Stimulated activated CD4-positive, alpha-beta T cell treated with anti-CD3 and anti-CD28 coated beads, Interleukin-4, amount 100 ng/mL, for 24 hours (primary cell): Measurements from ENCODE around the gene TYW1.
"Not testable (repeated sequence)": the region's sequence is repeated elsewhere in the genome, so short reads cannot be mapped to it uniquely, and the experiment has no call there.

Experiments
- DNase-seq: peaks from one replicate; pipeline ENCODE4 v3.0.0-alpha.2; 2020

TYW1 gene

GRCh38 chr7:67192123-67192702 lies 195.6 kb downstream of the TYW1 start:
- DNase-seq, result not testable (repeated sequence)

DNA sequence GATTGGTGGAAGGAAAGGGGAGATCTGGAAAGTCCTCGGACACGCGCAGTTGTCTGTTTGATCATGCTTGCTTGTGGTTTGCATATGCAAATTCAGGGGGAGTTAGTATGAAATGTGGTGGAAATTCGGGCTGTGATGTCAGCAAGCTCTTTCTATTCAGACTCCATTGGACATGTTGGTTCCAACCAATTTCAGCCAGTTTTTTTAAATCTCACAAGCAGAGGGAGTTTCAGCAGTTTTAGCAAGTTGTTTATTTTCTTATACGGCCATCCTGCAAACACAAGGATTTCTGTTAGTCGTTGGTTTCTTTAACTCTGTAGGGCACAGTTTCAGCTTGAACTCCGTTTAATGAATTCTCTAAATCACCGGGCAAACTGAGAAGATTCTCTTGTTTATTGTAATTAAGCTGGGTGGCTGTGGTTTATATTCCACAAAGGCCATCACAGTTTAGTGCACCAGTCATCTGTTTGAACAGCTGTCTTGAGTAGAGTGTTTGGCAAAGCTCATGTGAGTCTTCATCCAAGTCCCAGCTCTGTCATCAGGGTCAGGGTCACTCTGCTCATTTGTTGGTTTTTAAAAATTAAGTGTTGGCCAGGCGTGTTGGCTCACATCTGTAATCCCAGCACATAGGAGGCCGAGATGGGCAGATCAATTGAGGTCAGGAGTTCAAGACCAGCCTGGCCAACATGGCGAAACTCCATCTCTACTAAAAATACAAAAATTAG lies 196.4 kb downstream of the TYW1 start:
- DNase-seq, result peak; percentile 5

DNA sequence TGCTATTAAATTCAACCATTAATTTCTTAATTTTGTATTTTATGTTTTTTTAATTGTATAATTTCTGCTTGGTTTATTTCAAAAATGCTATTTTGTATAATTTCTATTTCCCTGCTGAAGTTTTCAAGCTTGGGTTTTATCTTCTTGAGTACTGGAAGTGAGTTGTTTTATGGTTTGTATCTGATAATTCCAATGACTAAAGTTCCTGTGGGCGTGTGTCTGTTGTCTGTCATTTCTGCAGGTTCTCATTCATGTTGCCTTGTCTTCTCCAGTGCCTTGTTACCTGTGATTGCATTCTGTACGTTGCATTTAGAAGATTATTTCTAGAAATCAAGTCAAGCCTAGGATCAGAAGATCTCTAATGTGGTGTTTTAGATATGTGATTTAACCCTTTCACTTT lies 199.5 kb downstream of the TYW1 start:
- DNase-seq, result not testable (repeated sequence)

DNA sequence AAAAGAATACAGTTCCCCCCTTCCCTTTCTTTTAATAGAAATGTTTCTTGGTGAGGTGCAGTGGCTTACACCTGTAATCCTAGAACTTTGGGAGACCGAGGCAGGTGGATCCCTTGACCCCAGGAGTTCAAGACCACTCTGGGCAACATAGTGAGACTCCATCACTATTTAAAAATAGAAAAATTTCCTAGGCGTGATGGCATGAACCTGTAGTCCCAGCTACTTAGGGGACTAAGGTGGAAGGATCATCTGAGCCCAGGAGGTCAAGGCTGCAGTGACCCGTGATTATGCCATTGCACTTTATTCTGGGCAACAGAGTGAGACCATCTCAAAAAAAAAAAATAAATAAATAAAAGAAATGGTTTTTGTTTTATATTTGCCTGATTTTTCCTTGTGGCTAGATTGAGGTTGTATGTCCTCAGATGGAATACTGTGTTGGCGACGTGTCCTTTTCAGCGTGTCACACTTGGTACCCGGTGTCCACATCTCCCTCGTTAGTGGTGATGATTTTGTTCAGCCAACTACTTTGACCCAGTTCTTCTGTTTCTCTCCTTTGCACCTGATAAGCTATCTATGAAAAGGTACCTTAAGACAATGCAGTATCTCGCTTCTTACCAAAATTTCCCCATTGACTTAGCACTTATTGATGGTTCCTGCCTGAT lies 202.4 kb downstream of the TYW1 start:
- DNase-seq, result not testable (repeated sequence)

DNA sequence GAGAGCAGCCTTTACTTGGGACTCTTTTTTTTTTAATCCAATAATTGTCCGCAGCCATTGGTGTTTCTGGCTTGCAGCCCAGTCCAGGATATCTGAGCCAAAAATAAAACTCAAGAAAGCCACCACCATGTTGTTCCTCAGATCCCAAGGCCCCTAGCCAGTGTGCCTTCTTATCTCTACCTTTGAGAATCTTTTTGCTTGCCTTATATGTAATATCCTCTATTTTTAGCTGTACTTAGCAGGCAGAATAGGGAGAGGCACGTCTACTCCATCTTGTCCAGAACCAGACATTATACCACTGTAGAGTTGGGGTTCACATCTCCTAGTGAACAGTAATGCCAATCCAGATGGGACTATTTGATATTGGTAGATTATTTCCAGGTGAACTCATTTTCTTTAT lies 209.1 kb downstream of the TYW1 start:
- DNase-seq, result not testable (repeated sequence)

DNA sequence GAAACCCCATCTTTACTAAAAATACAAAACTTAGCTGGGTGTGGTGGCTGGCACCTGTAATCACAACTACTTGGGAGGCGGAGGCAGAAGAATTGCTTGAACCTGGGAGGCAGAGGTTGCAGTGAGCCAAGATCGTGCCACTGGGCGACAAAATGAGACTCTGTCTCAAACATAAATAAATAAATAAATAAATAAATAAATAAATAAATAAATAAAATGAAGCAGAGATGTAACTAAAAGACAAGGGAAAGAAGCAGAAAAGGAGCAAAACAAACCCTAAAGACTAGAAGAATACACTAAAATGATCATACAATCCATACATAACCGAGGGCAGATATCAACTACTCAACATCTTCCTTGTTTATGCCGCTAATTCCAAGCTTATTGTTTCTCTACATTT lies 209.8 kb downstream of the TYW1 start:
- no peak for DNase-seq

DNA sequence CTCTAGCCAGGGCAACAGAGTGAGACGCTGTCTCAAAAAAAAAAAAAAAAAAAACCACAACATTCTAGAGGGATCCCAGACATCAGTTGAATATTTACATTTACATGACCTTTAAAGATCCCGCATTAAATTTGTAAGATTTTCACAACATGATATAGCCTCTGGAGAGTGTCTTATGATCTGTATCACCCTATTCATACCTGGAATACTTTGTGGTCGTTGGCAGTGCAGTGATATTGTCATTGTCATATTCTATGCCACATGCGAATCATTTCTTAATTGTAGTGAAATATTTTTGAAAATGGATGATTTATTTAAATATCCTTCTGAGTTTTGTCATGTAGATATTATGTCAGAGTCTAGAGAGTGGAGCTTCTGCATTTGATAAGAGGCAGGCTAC lies 212.0 kb downstream of the TYW1 start:
- not testable (repeated sequence) for DNase-seq

- DNase-seq, result no peak
These were observed 212.6 kb downstream of the TYW1 start for GRCh38 chr7:67209256-67209655.

GRCh38 chr7:67210567-67210966 lies 213.9 kb downstream of the TYW1 start:
- no peak for DNase-seq

- not testable (repeated sequence) for DNase-seq
These were observed 215.2 kb downstream of the TYW1 start for GRCh38 chr7:67211650-67212330.

- DNase-seq, result not testable (repeated sequence)
These were observed 216.4 kb downstream of the TYW1 start for GRCh38 chr7:67213038-67213437.

DNA sequence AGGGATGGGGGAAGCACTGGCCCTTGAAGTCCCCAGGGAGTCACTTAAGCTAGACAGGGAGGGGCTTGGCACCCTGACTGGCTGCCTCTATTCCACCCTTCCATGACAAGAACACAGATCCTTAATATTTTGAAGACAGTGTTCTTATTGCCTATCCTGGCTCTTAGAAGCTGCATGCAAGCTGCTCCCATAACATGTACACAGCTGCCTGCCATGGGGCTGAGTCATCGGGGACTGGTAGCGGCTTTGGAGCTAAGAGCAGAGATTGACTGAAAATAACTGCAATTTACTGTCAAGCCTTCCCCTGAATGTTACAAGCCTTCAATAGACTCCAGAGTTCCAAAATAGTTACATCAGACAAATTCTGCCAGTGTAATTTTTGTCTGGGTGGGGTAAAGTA lies 226.9 kb downstream of the TYW1 start:
- not testable (repeated sequence) for DNase-seq

GRCh38 chr7:67226340-67226907 lies 229.8 kb downstream of the TYW1 start:
- peak; percentile 4 for DNase-seq

GRCh38 chr7:67226967-67227366 lies 230.3 kb downstream of the TYW1 start:
- not testable (repeated sequence) for DNase-seq

- DNase-seq, result not testable (repeated sequence)
These were observed 232.4 kb downstream of the TYW1 start for GRCh38 chr7:67229018-67229417.

GRCh38 chr7:67230029-67230428 lies 233.4 kb downstream of the TYW1 start:
- not testable (repeated sequence) for DNase-seq

GRCh38 chr7:67233506-67233905 lies 236.9 kb downstream of the TYW1 start:
- not testable (repeated sequence) for DNase-seq

GRCh38 chr7:67236216-67236615 lies 239.6 kb downstream of the TYW1 start:
- not testable (repeated sequence) for DNase-seq

DNA sequence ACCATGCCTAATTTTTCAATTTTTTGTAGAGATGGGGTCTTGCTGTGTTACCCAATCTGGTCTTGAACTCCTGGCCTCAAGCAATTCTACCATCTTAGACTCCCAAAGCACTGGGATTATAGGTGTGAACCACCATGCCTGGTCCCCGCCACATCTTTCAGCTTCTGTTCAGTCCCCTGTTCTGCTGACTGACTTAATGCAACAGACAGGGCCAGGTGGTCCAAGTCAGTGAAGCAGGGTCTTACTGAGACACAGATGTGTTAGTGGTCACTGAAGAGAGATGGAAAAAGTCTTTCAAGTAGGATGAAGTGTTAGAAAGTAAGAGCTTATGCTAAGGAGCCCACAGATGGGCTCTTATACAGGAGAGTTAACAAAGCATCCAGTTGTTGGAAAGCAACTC lies 246.2 kb downstream of the TYW1 start:
- DNase-seq, result not testable (repeated sequence)

GRCh38 chr7:67248364-67248763 lies 251.7 kb downstream of the TYW1 start:
- DNase-seq, result not testable (repeated sequence)

DNA sequence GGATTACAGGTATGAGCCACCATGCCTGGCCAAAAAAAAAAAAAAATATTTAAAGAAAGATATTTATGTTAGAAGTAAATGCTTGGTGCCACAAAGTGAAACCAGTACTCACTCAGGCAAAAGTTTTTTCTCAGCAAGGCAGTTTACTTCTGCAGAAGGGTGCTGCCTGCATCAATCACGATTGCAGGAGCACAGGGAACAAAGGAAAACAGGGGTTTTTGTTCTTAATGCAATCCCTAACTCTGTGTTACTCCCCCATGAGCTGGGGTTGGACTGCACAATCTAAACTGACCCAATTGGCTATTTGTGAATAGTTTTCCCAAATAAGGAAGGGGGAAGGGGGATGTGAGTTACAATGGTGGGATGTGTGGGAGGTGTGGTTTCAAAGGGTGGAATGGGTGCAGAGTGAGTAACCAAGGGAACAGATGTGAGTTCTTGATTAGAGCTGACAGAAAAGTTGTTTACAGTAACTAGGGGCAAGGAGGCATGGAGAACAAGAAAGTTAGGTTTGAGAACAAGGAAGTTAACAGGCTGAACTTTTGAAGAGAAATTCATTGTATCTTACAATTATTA lies 255.4 kb downstream of the TYW1 start:
- DNase-seq, result no peak

GRCh38 chr7:67255076-67255475 lies 258.4 kb downstream of the TYW1 start:
- DNase-seq, result not testable (repeated sequence)

GRCh38 chr7:67257779-67258178 lies 261.1 kb downstream of the TYW1 start:
- not testable (repeated sequence) for DNase-seq
